ENCODE measurements around the gene HCFC1. TPM values are rescaled to one million over a fixed set of nuclear protein-coding genes. Genes with fewer than 3 reads are reported as not detected.
A peak's percentile ranks its signal among the peaks of the same experiment; 100 is the strongest.

Gene HCFC1
- total and polyA plus RNA-seq, 7 donors, result 7.4 to 57.3 (median 25.8) TPM

- Histone ChIP-seq H3K27ac (peak overlapping the region; percentile 90 to 96 (median 95)), H3K4me3 (peak overlapping the region; percentile 42 to 63 (median 60)), H3K4me1 (peaks cover 0 to 33% (median 24%) of the 10 kb centered on the region in 4 donors), H3K36me3 (peaks cover 0 to 25% (median 6%) of the 10 kb centered on the region in 4 donors), H3K9me3 (no peaks in the 10 kb centered on the region), H3K27me3 (no peaks in the 10 kb centered on the region)
- DNase-seq, result no peak
- 0 to 1% methylated on average over 8 of the region's 8 CpGs for WGBS, 2 donors
- intact Hi-C loops (cut with DNase I), result loop anchor here (5.0 kb wide), 1 partner anchor 135 kb away; the partner anchor contains the start of genes IDH3G and SSR4
- TF ChIP-seq EP300 (IDR thresholded peaks at IDR 0.05), result no peak
- no peak for TF ChIP-seq POLR2A (IDR thresholded peaks at IDR 0.05)
- no peak for TF ChIP-seq CTCF (IDR thresholded peaks at IDR 0.05)
- no peak for TF ChIP-seq POLR2AphosphoS5 (IDR thresholded peaks at IDR 0.05)
These were observed 44.0 kb downstream of the HCFC1 start for GRCh38 chrX:153927672-153927921.

GRCh38 chrX:153926858-153927671 is 44.6 kb downstream of the HCFC1 start:
- Histone ChIP-seq H3K27me3 (no peaks in the 10 kb centered on the region), H3K4me1 (peaks cover 0 to 38% (median 26%) of the 10 kb centered on the region in 4 donors), H3K27ac (peak overlapping the region; percentile 90 to 96 (median 95)), H3K36me3 (peaks cover 0 to 22% (median 6%) of the 10 kb centered on the region in 4 donors), H3K9me3 (no peaks in the 10 kb centered on the region), H3K4me3 (peak overlapping the region; percentile 42 to 63 (median 60))
- TF ChIP-seq POLR2AphosphoS5 (IDR thresholded peaks at IDR 0.05) (peak in 1 of 4 donors; percentile 13), CTCF (IDR thresholded peaks at IDR 0.05) (no peak)
- peak; percentile 80 for DNase-seq
- 1 to 4% methylated on average over 31 of the region's 31 CpGs for WGBS, 2 donors
- intact Hi-C loops (cut with DNase I), result loop anchor here (5.0 kb wide), 1 partner anchor 135 kb away; the partner anchor contains the start of genes IDH3G and SSR4

GRCh38 chrX:153926552-153926857 is 45.1 kb downstream of the HCFC1 start:
- Histone ChIP-seq H3K27me3 (no peaks in the 10 kb centered on the region), H3K4me3 (peak overlapping the region in 2 of 4 donors; percentile 61 to 63), H3K4me1 (peaks cover 0 to 44% (median 31%) of the 10 kb centered on the region in 4 donors), H3K9me3 (no peaks in the 10 kb centered on the region), H3K36me3 (peaks cover 0 to 16% (median 5%) of the 10 kb centered on the region in 4 donors), H3K27ac (peak overlapping the region; percentile 90 to 96 (median 95))
- no peak for TF ChIP-seq POLR2A (IDR thresholded peaks at IDR 0.05)
- no peak for TF ChIP-seq CTCF (IDR thresholded peaks at IDR 0.05)
- TF ChIP-seq POLR2AphosphoS5 (IDR thresholded peaks at IDR 0.05), result no peak
- no peak for TF ChIP-seq EP300 (IDR thresholded peaks at IDR 0.05)
- 9 to 18% methylated on average over 4 of the region's 4 CpGs for WGBS, 2 donors
- no peak for DNase-seq
- intact Hi-C loops (cut with DNase I), result loop anchor here (5.0 kb wide), 1 partner anchor 134 kb away; the partner anchor contains the start of genes IDH3G and SSR4

GRCh38 chrX:153925739-153926551 is 45.7 kb downstream of the HCFC1 start, which contains the start of gene ARHGAP4:
Gene ARHGAP4, minus strand, starts transcription at chrX:153926264. Its CDS starts 62 bp downstream, at chrX:153926202.
- H3K36me3 ChIP-seq, result peaks cover 0 to 12% (median 3%) of the 10 kb centered on the region in 4 donors
- WGBS, 2 donors, result 11 to 25% methylated on average over 59 of the region's 59 CpGs
- DNase-seq, result no peak

More at GRCh38 chrX:153925739-153926551, 45.7 kb downstream of the HCFC1 start, which contains the start of gene ARHGAP4:
- H3K4me1 ChIP-seq, result peaks cover 0 to 49% (median 36%) of the 10 kb centered on the region in 4 donors
- H3K4me3 ChIP-seq, result peak within 1 kb of the TSS in 3 of 4 donors; percentile 60 to 63 (median 61)
- intact Hi-C loops (cut with DNase I), result loop anchor here (5.0 kb wide), 1 partner anchor 134 kb away; the partner anchor contains the start of genes IDH3G and SSR4
- no peaks in the 10 kb centered on the region for H3K9me3 ChIP-seq
- TF ChIP-seq POLR2AphosphoS5 (IDR thresholded peaks at IDR 0.05) (no peak), EP300 (IDR thresholded peaks at IDR 0.05) (no peak), POLR2A (IDR thresholded peaks at IDR 0.05) (no peak), CTCF (IDR thresholded peaks at IDR 0.05) (no peak)
- peak within 1 kb of the TSS; percentile 90 to 96 (median 95) for H3K27ac ChIP-seq
- no peaks in the 10 kb centered on the region for H3K27me3 ChIP-seq
